HepG2 (cell line): Measurements from ENCODE around the gene GUK1. TPM values are rescaled to one million over a fixed set of nuclear protein-coding genes. Genes with fewer than 3 reads are reported as not detected.

ENCODE experiments used
- ATAC-seq: fragments of 200-7000 bp; cut with Tn5 transposase; 3 replicates; pipeline ENCODE4 v1.9.1; 2020; ENCODE audit warnings: mild to moderate bottlenecking, moderate library complexity
- BruUV-seq: library from RNA; stranded (reverse); fragments of 400-500 nt; replicated peaks from 2 replicates; lab custom pipeline; 2021; lab: Mats Ljungman, UMichigan
- CTCF ChIA-PET: fragments of 300-600 bp; formaldehyde crosslinking; extraction: SDS; loops from one replicate; lab custom pipeline; 2021; ENCODE audit warnings: low total read pairs, inconsistent platforms, low intra/inter-chr PET ratio; lab: Yijun Ruan, JAX
- POLR2A ChIA-PET: fragments of 350-600 bp; sonication (Branson Sonifier 250); formaldehyde crosslinking; loops from one replicate; lab custom pipeline; 2020; ENCODE audit warnings: antibody characterized with exemption, inconsistent platforms; lab: Yijun Ruan, JAX
- DNase-seq: peaks from one replicate; pipeline ENCODE4 v3.0.0-alpha.2; 2015; ENCODE audit warnings: low spot score
- FAIRE-seq: peaks from 3 replicates; lab custom pipeline; 2011; peaks lifted over from hg19 to GRCh38; lab: Jason Lieb, UNC
- H2AFZ ChIP-seq: one replicate; pipeline ENCODE4 v1.6.1; 2011; ENCODE audit warnings: low read length, inconsistent platforms
- H3K27ac ChIP-seq: fragments of 300-600 bp; 3 replicates; pipeline ENCODE4 v1.8.0; 2011; ENCODE audit warnings: mixed run types, mild to moderate bottlenecking, mixed read lengths, low read length, inconsistent platforms; ENCODE audit not compliant: insufficient read depth; ENCODE audit errors: extremely low read length
- H3K27me3 ChIP-seq, 2 experiments: fragments of 200-600 bp in 1 of 2; 2 replicates in 1 of 2; 3 replicates in 1 of 2; pipeline versions ENCODE4 v1.6.0 to v1.8.0; 2011; ENCODE audit warnings: low read length in 2 of 2, mild to moderate bottlenecking in 2 of 2, moderate library complexity in 2 of 2, inconsistent platforms in 1 of 2; ENCODE audit not compliant: insufficient read depth in 2 of 2, control insufficient read depth in 1 of 2
- H3K36me3 ChIP-seq, 2 experiments: fragments of 200-600 bp in 1 of 2; replicated peaks in 1 of 2; 2 replicates in 1 of 2; 3 replicates in 1 of 2; pipeline versions ENCODE4 v1.5.1 to v1.8.0; 2011; ENCODE audit warnings: low read length in 2 of 2, inconsistent platforms in 1 of 2; ENCODE audit not compliant: insufficient read depth in 2 of 2, control insufficient read depth in 1 of 2
- H3K4me1 ChIP-seq: 2 replicates; pipeline ENCODE4 v1.5.1; 2012; ENCODE audit warnings: low read length, inconsistent platforms; ENCODE audit not compliant: insufficient read depth
- H3K4me2 ChIP-seq: 2 replicates; pipeline ENCODE4 v1.6.0; 2011; ENCODE audit warnings: low read depth, low read length, inconsistent platforms
- H3K4me3 ChIP-seq, 3 experiments: fragments of 200-600 bp in 1 of 3; sonication (generic), shearing (Covaris generic) in 1 of 3; replicated peaks in 1 of 3; 2 replicates each; pipeline ENCODE4 v1.5.1; 2011 to 2016; ENCODE audit warnings: low read length in 3 of 3, inconsistent platforms in 2 of 3, low read depth in 2 of 3, mild to moderate bottlenecking in 2 of 3, control low read depth in 1 of 3, mixed read lengths in 1 of 3; ENCODE audit not compliant: insufficient read depth in 1 of 3
- H3K79me2 ChIP-seq: one replicate; pipeline ENCODE4 v1.6.1; 2011; ENCODE audit warnings: low read length, inconsistent platforms; ENCODE audit not compliant: insufficient read depth
- H3K9ac ChIP-seq: 2 replicates; pipeline ENCODE4 v1.6.0; 2011; ENCODE audit warnings: mild to moderate bottlenecking, low read depth, low read length, inconsistent platforms; ENCODE audit not compliant: insufficient read depth
- H3K9me3 ChIP-seq: 2 replicates; pipeline ENCODE4 v1.5.1; 2012; ENCODE audit warnings: mild to moderate bottlenecking, low read length
- H4K20me1 ChIP-seq: 2 replicates; pipeline ENCODE4 v1.6.0; 2011; ENCODE audit warnings: inconsistent platforms, mild to moderate bottlenecking, low read length, moderate library complexity; ENCODE audit not compliant: insufficient read depth
- ARNTL ChIP-seq: sonication (generic); formaldehyde crosslinking; IDR thresholded peaks from 2 replicates; pipeline ENCODE4 v1.4.0; 2020; ENCODE audit warnings: mild to moderate bottlenecking, missing genetic modification reagents
- KDM2A ChIP-seq: sonication (generic); formaldehyde crosslinking; IDR thresholded peaks from 2 replicates; pipeline ENCODE4 v1.4.0; 2020; ENCODE audit warnings: low read depth, missing genetic modification reagents, borderline replicate concordance
- MYC ChIP-seq: sonication (generic); formaldehyde crosslinking; IDR thresholded peaks from 2 replicates; pipeline ENCODE4 v1.9.0; 2021; ENCODE audit warnings: missing genetic modification reagents, borderline replicate concordance
- NR2F6 ChIP-seq, 2 experiments: IDR thresholded peaks; 2 replicates each; pipeline ENCODE4 v1.6.1; 2016; ENCODE audit warnings: antibody characterized with exemption in 1 of 2, mild to moderate bottlenecking in 1 of 2
- POGZ ChIP-seq: sonication (generic); formaldehyde crosslinking; IDR thresholded peaks from 2 replicates; pipeline ENCODE4 v1.4.0; 2020; ENCODE audit warnings: mild to moderate bottlenecking, missing genetic modification reagents
- SP5 ChIP-seq: IDR thresholded peaks from 2 replicates; pipeline ENCODE4 v1.6.1; 2016; ENCODE audit warnings: low read depth, borderline replicate concordance
- THYN1 ChIP-seq: sonication (generic); formaldehyde crosslinking; IDR thresholded peaks from 2 replicates; pipeline ENCODE4 v1.8.1; 2023; ENCODE audit warnings: low read depth, mild to moderate bottlenecking, moderate library complexity, missing genetic modification reagents, borderline replicate concordance
- WGBS: methylation state at CpG from one replicate; pipeline ENCODE4 v1.1.6; 2017; ENCODE audit warnings: low lambda C conversion rate; 5-methylcytosine and 5-hydroxymethylcytosine counted together
- in situ Hi-C: cut with HindIII; loops from 2 replicates; pipeline ENCODE4 v1.10.0; 2017; ENCODE audit warnings: low pct_unique_long_range_greater_than_20kb; ENCODE audit not compliant: extremely low pct_ligation_motif_present
- intact Hi-C: fragments of 100-400 bp; cut with micrococcal nuclease; formaldehyde crosslinking; loops from one replicate; pipeline ENCODE4 v1.10.0; 2022; ENCODE audit not compliant: unreplicated experiment
- polyA plus RNA-seq, 8 experiments: library from polyadenylated mRNA; depleted of rRNA in 3 of 8; stranded (reverse) in 7 of 8; unstranded in 1 of 8; fragments of >200 nt; fragmentation: Illumina TruSeq in 4 of 8; extraction: Trizol in 4 of 8; gene quantifications; 2 replicates each; pipeline versions ENCODE4 v1.2.1 to v1.2.3, GENCODE V29; 2011 to 2016; ENCODE audit warnings: low read depth in 4 of 8, missing spikeins in 1 of 8, mixed read lengths in 1 of 8; ENCODE audit not compliant: insufficient read depth in 1 of 8
- total RNA-seq, 5 experiments: library from RNA; depleted of rRNA; stranded (reverse); fragments of >200 nt; fragmentation: Illumina TruSeq; extraction: Trizol; gene quantifications; 2 replicates each; pipeline ENCODE4 v1.2.3, GENCODE V29; 2016; ENCODE audit warnings: low read depth in 1 of 5
- TF ChIP-seq, protein P1 (sequence below): sonication (generic); formaldehyde crosslinking; IDR thresholded peaks from 2 replicates; pipeline ENCODE4 v1.4.0; 2020; ENCODE audit warnings: mild to moderate bottlenecking, missing genetic modification reagents
- TF ChIP-seq, protein P2 (sequence below): sonication (generic); formaldehyde crosslinking; IDR thresholded peaks from 2 replicates; pipeline ENCODE4 v1.5.0; 2020; ENCODE audit warnings: missing genetic modification reagents

The GUK1 gene
- total and polyA plus RNA-seq, 2 of the 13 experiments (the other 11 are each of a cell fraction or from before 2014, with no cell fraction given), result 116 to 154 TPM

DNA sequence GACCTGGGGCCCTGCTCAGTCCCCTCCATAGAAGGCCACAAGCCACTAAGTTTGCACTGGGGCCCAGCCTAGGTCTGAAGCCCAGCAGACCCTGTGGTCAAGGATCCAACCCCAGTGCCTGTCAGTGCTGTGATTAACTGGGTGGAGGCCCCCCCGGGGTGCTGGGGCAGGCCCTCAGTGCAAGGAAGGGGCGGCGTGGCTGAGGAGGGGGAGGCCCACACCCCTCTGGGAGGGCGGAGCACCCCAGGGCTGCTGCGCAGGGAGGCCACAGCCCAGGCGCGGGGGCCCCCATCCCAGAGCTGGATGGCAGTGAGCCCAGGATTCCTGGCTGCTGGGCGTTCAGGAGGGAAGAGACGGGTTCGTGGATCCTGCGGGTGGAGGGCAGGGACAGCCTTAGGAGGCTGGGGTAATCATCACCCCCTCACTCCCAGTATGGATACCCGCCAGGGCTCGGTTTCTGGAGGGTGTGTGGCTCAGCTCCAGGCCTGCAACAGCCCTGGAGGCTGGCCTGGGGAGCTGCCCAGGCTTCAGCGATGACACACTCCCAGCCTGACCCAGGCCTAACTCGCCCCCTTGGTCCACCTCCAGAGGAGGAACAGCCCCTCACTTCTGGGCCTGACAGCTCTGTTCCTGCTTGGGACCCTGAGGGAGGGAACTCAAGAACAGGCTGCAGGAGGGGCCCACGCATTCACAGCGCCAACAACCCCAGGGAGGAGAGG is 10.5 kb downstream of the GUK1 start (continued):
- TF ChIP-seq THYN1 (CRISPR knock-in tag) (no peak), POGZ (0 out of 2 replicates have a peak, but pooled peaks have one; percentile 17), SP5 (CRISPR knock-in tag) (peak; percentile 48; the same call in 1 of the 2 replicates), NR2F6 (IDR thresholded peaks at IDR 0.05) (0 out of 2 replicates have a peak, but pooled peaks have one; percentile 26), NR2F6 (CRISPR knock-in tag; IDR thresholded peaks at IDR 0.05) (no peak), KDM2A (CRISPR knock-in tag) (peak; percentile 34)
- TF ChIP-seq, protein P1, sequence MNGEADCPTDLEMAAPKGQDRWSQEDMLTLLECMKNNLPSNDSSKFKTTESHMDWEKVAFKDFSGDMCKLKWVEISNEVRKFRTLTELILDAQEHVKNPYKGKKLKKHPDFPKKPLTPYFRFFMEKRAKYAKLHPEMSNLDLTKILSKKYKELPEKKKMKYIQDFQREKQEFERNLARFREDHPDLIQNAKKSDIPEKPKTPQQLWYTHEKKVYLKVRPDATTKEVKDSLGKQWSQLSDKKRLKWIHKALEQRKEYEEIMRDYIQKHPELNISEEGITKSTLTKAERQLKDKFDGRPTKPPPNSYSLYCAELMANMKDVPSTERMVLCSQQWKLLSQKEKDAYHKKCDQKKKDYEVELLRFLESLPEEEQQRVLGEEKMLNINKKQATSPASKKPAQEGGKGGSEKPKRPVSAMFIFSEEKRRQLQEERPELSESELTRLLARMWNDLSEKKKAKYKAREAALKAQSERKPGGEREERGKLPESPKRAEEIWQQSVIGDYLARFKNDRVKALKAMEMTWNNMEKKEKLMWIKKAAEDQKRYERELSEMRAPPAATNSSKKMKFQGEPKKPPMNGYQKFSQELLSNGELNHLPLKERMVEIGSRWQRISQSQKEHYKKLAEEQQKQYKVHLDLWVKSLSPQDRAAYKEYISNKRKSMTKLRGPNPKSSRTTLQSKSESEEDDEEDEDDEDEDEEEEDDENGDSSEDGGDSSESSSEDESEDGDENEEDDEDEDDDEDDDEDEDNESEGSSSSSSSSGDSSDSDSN (CRISPR knock-in tag), result peak; percentile 10; the same call in 1 of the 2 replicates
- TF ChIP-seq, all 625 proteins: peak for 43

DNA sequence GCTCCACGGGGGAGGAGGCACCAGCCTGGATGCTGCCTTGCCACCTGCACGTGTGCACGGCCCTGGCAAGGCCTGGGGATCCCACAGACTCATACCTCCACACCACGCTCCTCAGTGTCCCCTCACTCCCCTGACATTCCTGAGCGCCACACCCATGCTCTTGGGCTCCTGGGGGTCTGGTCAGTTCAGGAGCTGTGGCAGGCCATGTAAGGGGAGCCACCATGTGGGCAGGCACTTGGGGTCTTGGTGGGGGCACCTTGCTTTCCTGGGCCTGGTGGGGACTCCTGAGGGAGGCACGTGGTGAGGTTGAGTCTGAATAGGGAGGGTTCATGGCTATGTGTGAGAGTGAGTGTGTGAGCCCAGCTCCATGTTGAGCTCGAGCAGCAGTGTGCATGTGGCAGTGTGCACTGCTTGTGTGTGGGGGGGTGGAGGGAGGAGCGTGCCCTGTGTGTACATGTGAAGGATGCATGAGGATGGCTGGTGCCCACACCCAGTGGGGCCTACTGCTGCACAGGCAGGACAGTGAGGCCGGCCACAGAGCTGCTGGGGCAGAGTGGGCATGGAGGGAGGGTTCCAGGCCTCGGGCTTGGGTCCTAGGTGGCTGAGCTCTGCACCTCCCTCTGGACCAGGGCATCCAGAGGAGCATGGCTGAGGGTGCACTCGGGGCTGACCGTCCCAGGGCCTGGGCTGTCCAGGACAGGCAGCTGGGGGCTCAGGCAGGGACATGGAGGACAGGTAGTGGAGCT is 11.3 kb downstream of the GUK1 start:
- ATAC-seq (peak; percentile 2; the same call in 2 of the 3 replicates), DNase-seq (no peak), FAIRE-seq (no peak)
- H4K20me1 ChIP-seq, result no peaks in the 10 kb centered on the region
- H3K27me3 ChIP-seq, result no peaks in the 10 kb centered on the region
- intact Hi-C loops (no loop called here), in situ Hi-C loops (no loop called here)
- peak overlapping the region; percentile 77 for H3K9ac ChIP-seq
- no TSS peak for BruUV-seq
- H3K27ac ChIP-seq, result peak overlapping the region; percentile 73
- H2AFZ ChIP-seq, result no peak overlapping the region
- ChIA-PET POLR2A (interaction anchor here (1.0 to 7.9 kb wide), 5 partner anchors 9 to 41 kb away, joined by 3 to 72 read pairs (median 11); partner anchors contain the start of genes GUK1 and IBA57), CTCF (no interaction called here)
- peaks cover 34% of the 10 kb centered on the region for H3K4me1 ChIP-seq
- H3K4me2 ChIP-seq, result peak overlapping the region; percentile 96
- H3K79me2 ChIP-seq, result peaks cover 8% of the 10 kb centered on the region
- no peaks in the 10 kb centered on the region for H3K9me3 ChIP-seq
- peak overlapping the region; percentile 54 to 78 (median 63); a peak in 5 of 6 replicates for H3K4me3 ChIP-seq
- 52% methylated on average over 6 of the region's 12 CpGs for WGBS
- peaks cover 0 to 6% of the 10 kb centered on the region in 2 experiments; a peak in 1 of 5 replicates for H3K36me3 ChIP-seq
- TF ChIP-seq, protein P1 (CRISPR knock-in tag), result no peak
- no peak for TF ChIP-seq ARNTL (CRISPR knock-in tag)
- TF ChIP-seq MYC (CRISPR knock-in tag), result 0 out of 2 replicates have a peak, but pooled peaks have one; percentile 25
- TF ChIP-seq, protein P2, sequence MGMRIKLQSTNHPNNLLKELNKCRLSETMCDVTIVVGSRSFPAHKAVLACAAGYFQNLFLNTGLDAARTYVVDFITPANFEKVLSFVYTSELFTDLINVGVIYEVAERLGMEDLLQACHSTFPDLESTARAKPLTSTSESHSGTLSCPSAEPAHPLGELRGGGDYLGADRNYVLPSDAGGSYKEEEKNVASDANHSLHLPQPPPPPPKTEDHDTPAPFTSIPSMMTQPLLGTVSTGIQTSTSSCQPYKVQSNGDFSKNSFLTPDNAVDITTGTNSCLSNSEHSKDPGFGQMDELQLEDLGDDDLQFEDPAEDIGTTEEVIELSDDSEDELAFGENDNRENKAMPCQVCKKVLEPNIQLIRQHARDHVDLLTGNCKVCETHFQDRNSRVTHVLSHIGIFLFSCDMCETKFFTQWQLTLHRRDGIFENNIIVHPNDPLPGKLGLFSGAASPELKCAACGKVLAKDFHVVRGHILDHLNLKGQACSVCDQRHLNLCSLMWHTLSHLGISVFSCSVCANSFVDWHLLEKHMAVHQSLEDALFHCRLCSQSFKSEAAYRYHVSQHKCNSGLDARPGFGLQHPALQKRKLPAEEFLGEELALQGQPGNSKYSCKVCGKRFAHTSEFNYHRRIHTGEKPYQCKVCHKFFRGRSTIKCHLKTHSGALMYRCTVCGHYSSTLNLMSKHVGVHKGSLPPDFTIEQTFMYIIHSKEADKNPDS (CRISPR knock-in tag), result 0 out of 2 replicates have a peak, but pooled peaks have one; percentile 27
